HG02870 (cell line): ENCODE measurements around the gene INTU.
"Not testable (repeated sequence)": the region's sequence is repeated elsewhere in the genome, so short reads cannot be mapped to it uniquely, and the experiment has no call there.

Experiments
- ATAC-seq: cut with Tn5 transposase; IDR thresholded peaks from one replicate; pipeline ENCODE4 v1.9.1; 2021; ENCODE audit warnings: mild to moderate bottlenecking, moderate library complexity; ENCODE audit not compliant: unreplicated experiment

Gene INTU

DNA sequence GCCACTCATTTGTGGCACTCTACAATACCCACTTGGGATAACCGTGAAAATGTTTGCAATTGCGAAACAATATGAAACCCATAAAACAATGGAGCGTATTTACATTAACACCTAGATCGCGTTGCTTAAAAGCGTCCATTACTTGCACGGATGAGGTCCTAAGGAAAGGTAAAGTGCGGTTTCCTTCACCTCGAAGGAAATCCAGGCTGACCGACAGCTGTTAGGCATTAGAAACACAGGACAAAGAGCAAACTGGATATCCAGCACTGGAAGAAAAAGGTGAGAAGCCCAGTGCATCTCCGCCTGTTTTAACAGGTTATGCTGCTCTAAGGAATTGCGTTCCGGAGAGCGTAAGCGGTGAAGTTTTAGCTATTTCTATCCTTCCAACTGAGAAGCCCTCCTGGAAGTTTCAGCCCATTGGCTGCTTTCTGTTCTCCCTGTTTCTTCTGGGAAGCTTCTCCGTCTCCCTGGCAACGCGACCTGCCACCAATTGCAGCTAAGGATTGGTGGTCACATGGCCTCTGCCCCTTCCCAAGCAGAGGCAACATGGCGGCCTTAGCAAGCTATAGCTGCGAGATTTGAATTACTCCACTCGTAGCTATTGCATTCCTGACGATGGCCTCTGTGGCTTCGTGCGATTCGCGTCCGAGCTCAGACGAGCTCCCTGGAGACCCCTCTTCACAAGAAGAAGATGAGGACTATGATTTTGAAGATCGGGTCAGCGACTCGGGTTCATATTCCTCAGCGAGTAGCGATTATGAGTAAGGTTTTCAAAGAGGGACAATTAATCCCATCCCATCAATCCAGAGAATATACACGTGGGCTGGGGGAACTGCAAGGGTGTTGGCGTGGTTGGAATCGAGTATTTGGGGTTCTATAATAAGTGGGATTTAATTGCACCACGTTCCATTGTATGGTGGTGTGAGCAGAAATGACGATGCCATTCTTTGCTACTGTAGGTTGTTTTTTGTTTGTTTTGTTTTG is at the start of gene INTU:
Gene INTU, plus strand, starts transcription at position 538 of the 984 bp plus-strand sequence. Its CDS starts 78 bp downstream, at position 616.
- peak; percentile 94 for ATAC-seq

DNA sequence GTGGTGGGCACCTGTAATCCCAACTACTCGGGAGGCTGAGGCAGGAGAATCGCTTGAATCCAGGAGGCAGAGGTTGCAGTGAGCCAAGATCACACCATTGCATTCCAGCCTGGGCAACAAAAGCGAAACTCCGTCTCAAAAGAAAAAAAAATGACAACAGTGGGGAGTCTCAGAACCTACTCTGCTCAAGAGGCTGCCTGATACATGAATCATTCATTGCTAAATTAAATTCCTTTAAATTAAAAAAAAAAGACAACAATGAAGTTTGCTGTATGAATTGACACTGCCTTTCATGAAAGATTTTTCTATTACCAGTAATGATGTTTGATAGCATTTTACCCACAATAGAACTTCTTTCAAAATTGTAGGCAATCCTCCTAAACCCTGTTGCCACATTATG is 46.3 kb upstream of the INTU start:
- not testable (repeated sequence) for ATAC-seq

GRCh38 chr4:127586922-127587571 is 45.7 kb upstream of the INTU start:
- peak; percentile 99 for ATAC-seq

DNA sequence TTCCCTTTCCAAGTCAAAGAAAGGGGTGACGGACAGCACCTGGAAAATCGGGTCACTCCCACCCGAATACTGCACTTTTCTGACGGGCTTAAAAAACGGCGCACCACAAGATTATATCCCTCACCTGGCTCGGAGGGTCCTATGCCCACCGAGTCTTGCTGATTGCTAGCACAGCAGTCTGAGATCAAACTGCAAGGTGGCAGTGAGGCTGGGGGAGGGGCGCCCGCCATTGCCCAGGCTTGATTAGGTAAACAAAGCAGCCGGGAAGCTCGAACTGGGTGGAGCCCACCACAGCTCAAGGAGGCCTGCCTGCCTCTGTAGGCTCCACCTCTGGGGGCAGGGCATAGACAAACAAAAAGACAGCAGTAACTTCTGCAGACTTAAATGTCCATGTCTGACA is 43.6 kb upstream of the INTU start:
- not testable (repeated sequence) for ATAC-seq

- ATAC-seq: no peak
These were observed 34.1 kb upstream of the INTU start for GRCh38 chr4:127598656-127599055.

DNA sequence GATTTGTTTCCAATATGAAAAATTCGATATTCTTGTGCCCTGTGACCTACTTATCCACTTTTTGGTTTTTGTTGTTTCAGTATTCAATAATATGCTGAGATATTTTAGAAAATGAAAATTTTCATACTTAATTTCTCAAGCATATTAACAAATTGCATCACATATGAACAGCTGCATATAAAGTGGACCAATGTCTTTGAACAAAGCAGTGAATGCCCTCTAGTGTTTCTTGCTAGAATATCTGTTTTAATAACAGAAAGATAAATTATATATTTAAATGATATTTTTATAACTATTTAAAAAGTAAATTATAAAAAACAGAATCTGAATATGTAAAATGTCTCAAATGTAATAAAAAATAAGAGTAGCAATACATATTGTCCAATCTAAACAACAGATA is 31.7 kb upstream of the INTU start:
- ATAC-seq: no peak

DNA sequence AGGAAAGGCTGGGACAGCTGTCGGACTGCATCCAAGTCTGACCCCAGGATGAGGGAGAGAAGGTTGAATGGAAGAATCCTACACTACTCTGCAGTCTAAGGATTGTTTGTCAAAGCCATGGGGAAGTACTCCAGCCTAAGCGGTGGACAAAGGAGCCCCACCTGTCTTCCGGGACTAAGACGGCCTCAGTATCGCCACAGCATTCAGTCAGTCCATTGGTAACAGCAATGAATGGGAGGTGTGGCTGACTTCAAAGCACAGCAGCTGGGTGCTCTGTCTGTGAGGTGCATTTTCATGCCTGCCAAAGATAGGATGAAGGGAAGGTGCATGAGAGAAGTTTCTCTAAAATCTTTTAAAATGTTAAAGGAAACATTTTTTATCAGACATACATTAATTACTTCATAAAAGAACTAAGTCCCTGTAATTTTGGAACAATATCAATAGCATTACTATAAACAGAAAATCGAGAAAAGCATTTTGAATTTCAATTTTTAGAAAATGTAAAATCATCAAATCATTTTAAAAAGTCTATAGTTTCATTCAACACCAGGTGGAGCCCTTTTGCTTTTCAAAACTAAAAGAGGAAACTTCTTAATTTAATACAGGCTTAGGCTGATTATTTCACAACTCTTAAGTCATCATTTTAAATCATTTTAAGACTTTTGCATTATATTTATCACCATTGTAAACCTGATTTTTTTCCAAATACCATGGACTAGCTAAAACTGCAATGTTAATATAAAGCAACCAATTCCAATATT is 27.6 kb upstream of the INTU start:
- ATAC-seq: no peak

- no peak for ATAC-seq
These were observed 25.9 kb upstream of the INTU start for GRCh38 chr4:127606823-127607222.

- ATAC-seq: no peak
These were observed 23.3 kb upstream of the INTU start for GRCh38 chr4:127609484-127609883.

- ATAC-seq: no peak
These were observed 22.3 kb upstream of the INTU start for GRCh38 chr4:127610488-127610887.

- no peak for ATAC-seq
These were observed 15.9 kb upstream of the INTU start for GRCh38 chr4:127616898-127617297.

DNA sequence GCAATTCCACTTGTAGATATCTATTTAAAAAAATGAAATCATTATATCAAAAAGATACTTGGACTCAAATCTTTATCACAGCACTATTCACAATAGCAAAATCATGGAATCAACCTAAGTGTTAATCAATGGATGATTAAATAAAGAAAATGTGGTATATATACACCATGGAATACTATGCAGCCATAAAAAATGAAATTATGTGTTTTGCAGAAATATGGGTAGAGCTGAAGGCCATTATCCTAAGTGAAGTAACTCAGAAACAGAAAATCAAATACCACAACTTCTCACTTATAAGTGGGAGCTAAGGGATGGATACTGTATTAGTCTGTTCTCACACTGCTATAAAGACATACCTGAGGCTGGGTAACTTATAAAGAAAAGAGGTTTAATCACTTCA is 14.3 kb upstream of the INTU start:
- no peak for ATAC-seq

- ATAC-seq: no peak
These were observed 10.2 kb upstream of the INTU start for GRCh38 chr4:127622621-127622920.

GRCh38 chr4:127622921-127623796 is 9.6 kb upstream of the INTU start:
- no peak for ATAC-seq

DNA sequence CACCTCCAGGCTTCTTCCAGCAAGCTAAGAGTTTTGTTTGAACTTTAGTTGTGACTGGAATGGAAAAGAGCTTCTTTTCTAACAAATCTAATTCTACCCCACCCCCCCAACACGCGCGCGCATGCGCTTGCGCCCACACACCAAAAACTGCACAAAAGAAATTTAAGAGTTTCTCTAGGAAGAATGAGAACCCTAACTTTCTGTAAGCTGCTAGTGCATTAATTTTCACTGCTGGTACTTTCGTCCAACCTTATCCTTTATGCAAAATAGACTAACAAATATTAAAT is 9.0 kb upstream of the INTU start:
- no peak for ATAC-seq

- ATAC-seq: no peak
These were observed 8.6 kb upstream of the INTU start for GRCh38 chr4:127624173-127624572.

DNA sequence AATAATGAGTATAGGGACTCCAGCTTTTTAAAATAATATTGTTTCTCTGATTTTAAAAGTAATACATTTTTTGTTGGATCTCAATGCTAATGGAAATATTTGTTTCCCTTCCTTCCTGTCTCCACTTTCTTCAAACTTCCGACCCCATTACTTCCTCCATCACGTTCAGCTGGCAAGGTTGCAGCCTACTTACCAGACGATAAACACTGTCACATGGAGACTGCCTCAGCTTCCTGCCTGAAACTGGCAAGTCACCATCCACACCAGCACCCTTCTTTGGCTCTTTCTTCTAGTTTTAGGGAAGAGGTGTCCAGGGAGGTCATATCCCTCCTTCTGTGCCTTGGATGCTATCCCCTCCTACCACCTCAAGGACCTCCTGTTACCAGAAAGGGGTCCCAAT is 3.4 kb upstream of the INTU start:
- no peak for ATAC-seq

DNA sequence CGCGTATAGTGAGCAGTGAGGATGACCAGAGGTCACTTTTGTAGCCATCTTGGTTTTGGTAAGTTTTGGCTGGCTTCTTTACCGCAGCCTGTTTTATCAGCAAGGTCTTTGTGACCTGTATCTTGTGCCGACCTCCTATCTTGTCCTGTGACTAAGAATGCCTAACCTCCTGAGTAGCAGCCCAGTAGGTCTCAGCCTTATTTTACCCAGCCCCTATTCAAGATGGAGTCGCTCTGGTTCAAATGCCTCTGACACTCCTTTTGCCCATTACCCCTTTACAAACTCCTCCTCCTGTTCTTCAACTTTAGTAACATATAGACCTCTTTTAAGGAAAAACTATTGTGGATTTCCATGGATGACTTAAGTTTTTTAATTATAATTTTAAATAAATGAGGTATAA is 2.6 kb upstream of the INTU start:
- ATAC-seq: no peak

GRCh38 chr4:127631420-127631819 is 1.3 kb upstream of the INTU start:
- no peak for ATAC-seq

DNA sequence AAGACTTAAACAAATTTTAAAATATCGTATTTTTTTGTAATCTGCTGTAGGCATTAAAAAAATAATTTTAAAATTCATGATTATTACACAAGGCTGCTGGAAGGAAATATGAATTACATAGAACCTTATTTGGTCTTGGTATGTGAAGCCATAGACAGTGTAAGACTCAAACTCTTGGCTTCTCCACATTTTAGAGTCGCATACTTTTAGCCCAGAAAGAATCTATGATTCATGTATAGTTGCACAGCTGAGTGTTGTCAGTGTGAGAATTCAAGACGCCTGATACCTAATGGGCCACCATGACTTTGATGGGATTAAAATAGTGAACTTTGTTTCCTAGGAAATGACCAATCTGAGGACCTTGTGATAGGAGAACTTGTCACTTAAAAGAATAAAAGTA is 1.4 kb downstream of the INTU start:
- ATAC-seq: no peak

- no peak for ATAC-seq
These were observed 8.8 kb downstream of the INTU start for GRCh38 chr4:127641524-127641923.
